ENCODE data around the gene TMEM233. TPM values are rescaled to one million over a fixed set of nuclear protein-coding genes. Genes with fewer than 3 reads are reported as not detected.

Gene TMEM233
- total RNA-seq, 1 donor from 2014 or later = not detected

DNA sequence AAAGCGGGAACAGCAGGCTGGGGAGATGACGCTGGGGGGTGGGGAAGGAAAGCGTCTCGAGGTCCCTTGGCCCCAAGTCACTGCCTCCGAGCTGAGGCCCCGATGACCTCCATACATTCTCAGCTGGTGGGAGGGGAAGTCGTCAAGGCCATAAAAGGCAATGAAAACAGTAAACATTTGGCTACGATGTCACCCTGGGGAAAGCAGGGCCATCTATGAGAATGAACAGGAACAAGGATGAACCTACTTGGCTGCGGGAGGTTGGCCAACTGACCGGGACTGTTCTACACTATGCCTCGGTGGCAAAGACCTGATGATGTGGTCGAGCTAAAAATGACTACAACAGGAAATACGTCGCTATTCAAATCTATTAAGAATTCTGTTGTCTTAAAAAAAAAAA is 93.8 kb downstream of the TMEM233 start:
- ATAC-seq (ENCODE audit: low read depth) (no peak), DNase-seq (no peak)
- TF ChIP-seq, protein P1, sequence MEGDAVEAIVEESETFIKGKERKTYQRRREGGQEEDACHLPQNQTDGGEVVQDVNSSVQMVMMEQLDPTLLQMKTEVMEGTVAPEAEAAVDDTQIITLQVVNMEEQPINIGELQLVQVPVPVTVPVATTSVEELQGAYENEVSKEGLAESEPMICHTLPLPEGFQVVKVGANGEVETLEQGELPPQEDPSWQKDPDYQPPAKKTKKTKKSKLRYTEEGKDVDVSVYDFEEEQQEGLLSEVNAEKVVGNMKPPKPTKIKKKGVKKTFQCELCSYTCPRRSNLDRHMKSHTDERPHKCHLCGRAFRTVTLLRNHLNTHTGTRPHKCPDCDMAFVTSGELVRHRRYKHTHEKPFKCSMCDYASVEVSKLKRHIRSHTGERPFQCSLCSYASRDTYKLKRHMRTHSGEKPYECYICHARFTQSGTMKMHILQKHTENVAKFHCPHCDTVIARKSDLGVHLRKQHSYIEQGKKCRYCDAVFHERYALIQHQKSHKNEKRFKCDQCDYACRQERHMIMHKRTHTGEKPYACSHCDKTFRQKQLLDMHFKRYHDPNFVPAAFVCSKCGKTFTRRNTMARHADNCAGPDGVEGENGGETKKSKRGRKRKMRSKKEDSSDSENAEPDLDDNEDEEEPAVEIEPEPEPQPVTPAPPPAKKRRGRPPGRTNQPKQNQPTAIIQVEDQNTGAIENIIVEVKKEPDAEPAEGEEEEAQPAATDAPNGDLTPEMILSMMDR (IDR thresholded peaks at IDR 0.05) = no peak
- intact Hi-C loops (cut with micrococcal nuclease) = no loop called here
- no peaks in the 10 kb centered on the region for H3K27me3 Mint-ChIP-seq
- H3K27ac Mint-ChIP-seq = no peak overlapping the region
- H3K4me3 Mint-ChIP-seq = no peak overlapping the region
- CTCF ChIA-PET = no interaction called here
- peaks cover 3% of the 10 kb centered on the region for H3K9me3 Mint-ChIP-seq
- POLR2A ChIA-PET = interaction anchor here (0.7 kb wide), 1 partner anchor 1665 kb away, joined by 3 read pairs; no protein-coding TSS in a partner anchor
- H3K36me3 Mint-ChIP-seq (ENCODE audit: low read depth) = no peaks in the 10 kb centered on the region
- H3K4me1 Mint-ChIP-seq = peaks cover 32% of the 10 kb centered on the region

DNA sequence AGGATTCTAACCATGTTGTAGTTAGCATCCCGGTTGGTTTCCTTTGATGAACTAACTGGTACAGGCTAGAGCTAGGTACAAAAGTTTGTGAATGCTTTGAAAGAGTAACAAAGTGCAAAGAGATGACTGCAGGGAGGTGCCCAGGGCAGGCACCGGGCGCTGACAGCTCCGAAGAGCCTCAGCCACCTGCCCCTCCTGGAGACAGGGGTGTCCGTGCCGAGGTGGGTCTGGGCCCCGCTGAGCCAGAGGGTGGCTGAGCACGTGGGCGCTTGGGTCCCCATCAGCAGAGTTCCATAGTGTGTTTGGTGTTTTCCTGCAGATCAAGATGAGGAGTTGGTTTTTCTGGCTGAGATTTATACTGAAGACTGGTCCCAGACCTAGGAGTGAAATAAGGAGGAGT is 94.3 kb downstream of the TMEM233 start:
- H3K36me3 Mint-ChIP-seq (ENCODE audit: low read depth) = no peaks in the 10 kb centered on the region
- no peak overlapping the region for H3K4me3 Mint-ChIP-seq
- H3K4me1 Mint-ChIP-seq = peaks cover 27% of the 10 kb centered on the region
- no peaks in the 10 kb centered on the region for H3K27me3 Mint-ChIP-seq
- CTCF ChIA-PET = no interaction called here
- intact Hi-C loops (cut with micrococcal nuclease) = no loop called here
- peaks cover 3% of the 10 kb centered on the region for H3K9me3 Mint-ChIP-seq
- no peak for ATAC-seq (ENCODE audit: low read depth)
- DNase-seq = no peak
- POLR2A ChIA-PET = interaction anchor here (0.7 kb wide), 1 partner anchor 1665 kb away, joined by 3 read pairs; no protein-coding TSS in a partner anchor
- TF ChIP-seq, protein P1 (IDR thresholded peaks at IDR 0.05) = no peak
- no peak overlapping the region for H3K27ac Mint-ChIP-seq

- no peaks in the 10 kb centered on the region for H3K36me3 Mint-ChIP-seq (ENCODE audit: low read depth)
- DNase-seq (no peak), ATAC-seq (ENCODE audit: low read depth) (no peak)
- intact Hi-C loops (cut with micrococcal nuclease) = no loop called here
- H3K4me1 Mint-ChIP-seq = peaks cover 18% of the 10 kb centered on the region
- no peak overlapping the region for H3K27ac Mint-ChIP-seq
- no peak overlapping the region for H3K4me3 Mint-ChIP-seq
- H3K27me3 Mint-ChIP-seq = no peaks in the 10 kb centered on the region
- TF ChIP-seq, protein P1 (IDR thresholded peaks at IDR 0.05) = no peak
- ChIA-PET POLR2A (no interaction called here), CTCF (no interaction called here)
- H3K9me3 Mint-ChIP-seq = no peaks in the 10 kb centered on the region
These were observed 96.4 kb downstream of the TMEM233 start for GRCh38 chr12:119689935-119690500.

- intact Hi-C loops (cut with micrococcal nuclease) = no loop called here
- TF ChIP-seq, protein P1 (IDR thresholded peaks at IDR 0.05) = no peak
- DNase-seq (no peak), ATAC-seq (ENCODE audit: low read depth) (no peak)
- POLR2A ChIA-PET = no interaction called here
- H3K36me3 Mint-ChIP-seq (ENCODE audit: low read depth) = no peaks in the 10 kb centered on the region
- no peak overlapping the region for H3K4me3 Mint-ChIP-seq
- H3K4me1 Mint-ChIP-seq = peaks cover 9% of the 10 kb centered on the region
- H3K27ac Mint-ChIP-seq = no peak overlapping the region
- no peaks in the 10 kb centered on the region for H3K9me3 Mint-ChIP-seq
- no peaks in the 10 kb centered on the region for H3K27me3 Mint-ChIP-seq
- CTCF ChIA-PET = no interaction called here
These were observed 97.7 kb downstream of the TMEM233 start for GRCh38 chr12:119691202-119691810.

DNA sequence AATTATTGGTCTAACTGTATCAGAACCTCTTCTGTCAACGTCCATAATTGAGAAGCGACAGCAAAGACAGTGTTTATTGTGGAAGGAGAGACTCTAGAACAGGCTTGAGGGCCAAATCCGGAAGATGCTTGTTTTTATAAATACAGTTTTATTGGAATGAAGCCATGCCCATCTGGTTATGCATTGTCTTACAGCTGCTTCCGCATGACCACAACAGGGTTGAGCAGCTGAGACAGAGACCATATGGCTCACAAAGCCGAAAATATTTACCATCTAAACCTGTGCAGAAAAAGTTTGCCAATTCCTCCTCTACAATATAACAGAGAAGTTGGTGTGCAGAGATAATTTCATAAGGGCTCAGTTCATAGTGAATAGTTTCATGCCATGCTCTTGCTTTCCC is 98.8 kb downstream of the TMEM233 start:
- Mint-ChIP-seq H3K4me1 (peaks cover 5% of the 10 kb centered on the region), H3K27ac (no peak overlapping the region), H3K4me3 (no peak overlapping the region), H3K27me3 (no peaks in the 10 kb centered on the region), H3K36me3 (ENCODE audit: low read depth) (no peaks in the 10 kb centered on the region), H3K9me3 (no peaks in the 10 kb centered on the region)
- no peak for DNase-seq
- TF ChIP-seq, protein P1 (IDR thresholded peaks at IDR 0.05) = no peak
- ChIA-PET POLR2A (no interaction called here), CTCF (no interaction called here)
- no peak for ATAC-seq (ENCODE audit: low read depth)
- intact Hi-C loops (cut with micrococcal nuclease) = no loop called here

Other genes starting within 250 kb of the TMEM233 start
- 43.9 and 49.1 TPM in 2 replicates for gene PRKAB1, start 74.4 kb downstream of the TMEM233 start, total RNA-seq